Measurements from ENCODE around the gene PCNX2.

DNA sequence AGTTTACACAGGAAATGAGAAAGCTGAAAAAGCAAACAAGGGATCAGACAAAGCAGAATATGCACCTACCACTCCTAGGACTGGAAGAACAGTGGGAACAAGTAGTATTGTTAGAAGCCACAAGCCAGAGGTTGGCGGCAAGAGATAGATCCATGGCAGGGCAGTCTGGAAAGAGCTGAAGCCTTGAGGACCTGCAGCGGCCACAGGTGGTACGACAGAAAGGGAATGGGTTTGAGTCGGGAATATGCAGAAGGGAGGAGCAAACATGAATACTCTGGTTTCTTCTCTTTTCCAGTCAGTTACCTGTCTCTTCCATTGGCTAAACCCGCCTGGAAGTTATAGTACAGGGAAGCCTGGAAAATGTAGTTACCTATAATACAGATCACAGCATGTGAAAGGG is 3.9 kb upstream of the PCNX2 start:
- TF ChIP-seq ZFX (IDR thresholded peaks at IDR 0.05) (no peak), CTCF (conservative IDR thresholded peaks at IDR 0.05) (no peak)

All from C4-2B (cell line).